ENCODE results near the gene GMPPB. TPM values are rescaled to one million over a fixed set of nuclear protein-coding genes. Genes with fewer than 3 reads are reported as not detected.
A peak's percentile ranks its signal among the peaks of the same experiment; 100 is the strongest.
"Not testable (repeated sequence)": the region's sequence is repeated elsewhere in the genome, so short reads cannot be mapped to it uniquely, and the experiment has no call there.

GMPPB gene
- polyA plus RNA-seq, 3 donors from 2014 or later, result 13.5 to 35.2 (median 32.5) TPM

GRCh38 chr3:49703956-49704355 lies 19.8 kb downstream of the GMPPB start:
- Mint-ChIP-seq H3K9me3 (no peaks in the 10 kb centered on the region), H3K27ac (peak overlapping the region in 1 of 6 donors; percentile 28)

GRCh38 chr3:49703443-49703927 lies 20.3 kb downstream of the GMPPB start:
- peak; percentile 57 to 65 (median 60) for DNase-seq
- Mint-ChIP-seq H3K27ac (no peak overlapping the region), H3K4me1 (peaks cover 0 to 2% of the 10 kb centered on the region in 2 donors), H3K9me3 (no peaks in the 10 kb centered on the region), H3K4me3 (no peak overlapping the region), H3K36me3 (peaks cover 4 to 10% (median 4%) of the 10 kb centered on the region in 3 donors), H3K27me3 (ENCODE audit: low read depth in 3 of 3) (no peaks in the 10 kb centered on the region)

More at GRCh38 chr3:49703956-49704355, 19.8 kb downstream of the GMPPB start:
- no peaks in the 10 kb centered on the region for H3K27me3 Mint-ChIP-seq (ENCODE audit: low read depth in 3 of 3)
- peaks cover 0 to 2% of the 10 kb centered on the region in 2 donors for H3K4me1 Mint-ChIP-seq
- no peak overlapping the region for H3K4me3 Mint-ChIP-seq
- peaks cover 4 to 11% (median 4%) of the 10 kb centered on the region in 3 donors for H3K36me3 Mint-ChIP-seq
- no peak for DNase-seq

GRCh38 chr3:49702672-49703071 lies 21.1 kb downstream of the GMPPB start:
- Mint-ChIP-seq H3K4me1 (peaks cover 0 to 2% of the 10 kb centered on the region in 2 donors), H3K36me3 (peaks cover 2 to 5% (median 4%) of the 10 kb centered on the region in 3 donors), H3K4me3 (no peak overlapping the region), H3K9me3 (no peaks in the 10 kb centered on the region), H3K27ac (no peak overlapping the region), H3K27me3 (ENCODE audit: low read depth in 3 of 3) (peaks cover 0 to under 1% (median 0%) of the 10 kb centered on the region in 3 donors)
- DNase-seq, result no peak

GRCh38 chr3:49701388-49702077 lies 22.2 kb downstream of the GMPPB start:
- H3K4me3 Mint-ChIP-seq, result no peak overlapping the region
- H3K27me3 Mint-ChIP-seq (ENCODE audit: low read depth in 3 of 3), result peaks cover 0 to 2% (median 0%) of the 10 kb centered on the region in 3 donors
- no peak overlapping the region for H3K27ac Mint-ChIP-seq
- no peak for DNase-seq
- H3K9me3 Mint-ChIP-seq, result no peaks in the 10 kb centered on the region
- H3K4me1 Mint-ChIP-seq, result peaks cover 0 to 2% of the 10 kb centered on the region in 2 donors
- H3K36me3 Mint-ChIP-seq, result peaks cover 0 to 3% (median 0%) of the 10 kb centered on the region in 3 donors

- H3K36me3 Mint-ChIP-seq, result peaks cover 0 to 3% (median 0%) of the 10 kb centered on the region in 3 donors
- no peaks in the 10 kb centered on the region for H3K9me3 Mint-ChIP-seq
- H3K4me3 Mint-ChIP-seq, result no peak overlapping the region
- H3K4me1 Mint-ChIP-seq, result peaks cover 0 to 2% of the 10 kb centered on the region in 2 donors
- no peak overlapping the region for H3K27ac Mint-ChIP-seq
- no peak for DNase-seq
- H3K27me3 Mint-ChIP-seq (ENCODE audit: low read depth in 3 of 3), result peaks cover 0 to 2% (median 0%) of the 10 kb centered on the region in 3 donors
Measured at GRCh38 chr3:49700453-49701128, 23.2 kb downstream of the GMPPB start.

- Mint-ChIP-seq H3K36me3 (peaks cover 0 to 3% (median 0%) of the 10 kb centered on the region in 3 donors), H3K27me3 (ENCODE audit: low read depth in 3 of 3) (peaks cover 0 to 2% (median 0%) of the 10 kb centered on the region in 3 donors), H3K4me3 (no peak overlapping the region), H3K4me1 (peaks cover 0 to 2% of the 10 kb centered on the region in 2 donors), H3K9me3 (no peaks in the 10 kb centered on the region), H3K27ac (no peak overlapping the region)
- no peak for DNase-seq
Measured at GRCh38 chr3:49700014-49700413, 23.7 kb downstream of the GMPPB start.

GRCh38 chr3:49699281-49699979 lies 24.3 kb downstream of the GMPPB start:
- peaks cover 0 to 3% (median 0%) of the 10 kb centered on the region in 3 donors for H3K36me3 Mint-ChIP-seq
- H3K27ac Mint-ChIP-seq, result no peak overlapping the region
- no peak overlapping the region for H3K4me3 Mint-ChIP-seq
- H3K4me1 Mint-ChIP-seq, result peaks cover under 1 to 2% of the 10 kb centered on the region in 2 donors
- no peak for DNase-seq
- peaks cover 0 to 2% (median 0%) of the 10 kb centered on the region in 3 donors for H3K27me3 Mint-ChIP-seq (ENCODE audit: low read depth in 3 of 3)
- no peaks in the 10 kb centered on the region for H3K9me3 Mint-ChIP-seq

GRCh38 chr3:49695350-49696015 lies 28.3 kb downstream of the GMPPB start:
- not testable (repeated sequence) for H3K4me3 Mint-ChIP-seq; DNase-seq; H3K27me3 Mint-ChIP-seq (ENCODE audit: low read depth in 3 of 3); H3K36me3 Mint-ChIP-seq; H3K27ac Mint-ChIP-seq; H3K9me3 Mint-ChIP-seq
- peaks cover 17 to 26% of the 10 kb centered on the region in 2 donors for H3K4me1 Mint-ChIP-seq

GRCh38 chr3:49694409-49695070 lies 29.2 kb downstream of the GMPPB start:
- H3K4me3 Mint-ChIP-seq; H3K36me3 Mint-ChIP-seq; H3K9me3 Mint-ChIP-seq; DNase-seq; H3K27ac Mint-ChIP-seq; H3K27me3 Mint-ChIP-seq (ENCODE audit: low read depth in 3 of 3): not testable (repeated sequence)
- peaks cover 26 to 35% of the 10 kb centered on the region in 2 donors for H3K4me1 Mint-ChIP-seq

- not testable (repeated sequence) for DNase-seq, H3K9me3 Mint-ChIP-seq, H3K36me3 Mint-ChIP-seq, H3K27ac Mint-ChIP-seq
- Mint-ChIP-seq H3K4me1 (peaks cover 44 to 48% of the 10 kb centered on the region in 2 donors), H3K27me3 (ENCODE audit: low read depth in 3 of 3) (peaks cover 7 to 17% (median 8%) of the 10 kb centered on the region in 3 donors), H3K4me3 (peak overlapping the region in 1 of 5 donors; percentile 96)
Measured at GRCh38 chr3:49691481-49691880, 32.3 kb downstream of the GMPPB start.

GRCh38 chr3:49690856-49691255 lies 32.9 kb downstream of the GMPPB start:
- H3K9me3 Mint-ChIP-seq, DNase-seq, H3K36me3 Mint-ChIP-seq: not testable (repeated sequence)
- peak overlapping the region; percentile 50 to 97 (median 96) for H3K4me3 Mint-ChIP-seq
- H3K27me3 Mint-ChIP-seq (ENCODE audit: low read depth in 3 of 3), result peaks cover 7 to 17% (median 8%) of the 10 kb centered on the region in 3 donors
- H3K4me1 Mint-ChIP-seq, result peaks cover 44 to 48% of the 10 kb centered on the region in 2 donors
- H3K27ac Mint-ChIP-seq, result peak overlapping the region in 2 of 6 donors; percentile 34 to 93

GRCh38 chr3:49689908-49690624 lies 33.7 kb downstream of the GMPPB start:
- Mint-ChIP-seq H3K27me3 (ENCODE audit: low read depth in 3 of 3) (peaks cover 8 to 17% (median 9%) of the 10 kb centered on the region in 3 donors), H3K4me3 (peak overlapping the region; percentile 95 to 97 (median 96)), H3K27ac (peak overlapping the region; percentile 93 to 98 (median 97)), H3K4me1 (peaks cover 47 to 48% of the 10 kb centered on the region in 2 donors)
- DNase-seq, H3K9me3 Mint-ChIP-seq, H3K36me3 Mint-ChIP-seq: not testable (repeated sequence)
